Measurements from ENCODE around the gene BPIFB1. TPM values are rescaled to one million over a fixed set of nuclear protein-coding genes. Genes with fewer than 3 reads are reported as not detected.

The BPIFB1 gene
- total RNA-seq, 1 donor from 2014 or later: not detected

- Mint-ChIP-seq H3K27ac (no peak overlapping the region), H3K27me3 (ENCODE audit: insufficient read depth) (peaks cover 9% of the 10 kb centered on the region), H3K36me3 (ENCODE audit: low read depth) (no peaks in the 10 kb centered on the region), H3K9me3 (no peaks in the 10 kb centered on the region), H3K4me1 (ENCODE audit: low read depth) (no peaks in the 10 kb centered on the region), H3K4me3 (no peak overlapping the region)
- DNase-seq (ENCODE audit: low spot score): no peak
- intact Hi-C loops (cut with micrococcal nuclease): no loop called here
These were observed 8.4 kb downstream of the BPIFB1 start for GRCh38 chr20:33291416-33291815.

GRCh38 chr20:33291830-33292355 lies 8.9 kb downstream of the BPIFB1 start:
- intact Hi-C loops (cut with micrococcal nuclease): loop anchor here (1.0 kb wide), 2 partner anchors 390 to 502 kb away; no protein-coding TSS in a partner anchor
- H3K4me3 Mint-ChIP-seq: no peak overlapping the region

DNA sequence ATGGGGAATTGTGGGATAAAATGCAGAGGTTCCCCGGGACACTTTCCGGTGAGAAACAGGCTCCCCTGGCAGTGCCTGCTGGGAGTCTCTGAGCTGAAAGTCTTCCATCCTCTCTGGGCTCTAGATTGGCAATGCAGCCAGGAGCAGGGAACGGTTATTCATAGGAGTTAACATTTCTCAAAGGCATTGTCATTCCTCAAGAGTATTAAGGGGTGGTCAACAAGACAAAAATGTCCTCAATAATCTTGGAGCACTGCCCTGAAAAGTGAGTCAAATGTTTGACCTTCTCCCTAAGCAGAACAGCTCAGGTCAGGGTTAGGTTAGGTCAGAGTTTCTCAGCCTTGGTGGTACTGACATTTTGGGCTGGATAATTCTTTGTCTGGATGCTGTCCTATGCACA lies 13.2 kb downstream of the BPIFB1 start:
- intact Hi-C loops (cut with micrococcal nuclease): no loop called here
- Mint-ChIP-seq H3K4me3 (no peak overlapping the region), H3K4me1 (ENCODE audit: low read depth) (peaks cover 3% of the 10 kb centered on the region), H3K36me3 (ENCODE audit: low read depth) (no peaks in the 10 kb centered on the region), H3K27ac (no peak overlapping the region), H3K9me3 (no peaks in the 10 kb centered on the region), H3K27me3 (ENCODE audit: insufficient read depth) (peaks cover 15% of the 10 kb centered on the region)
- no peak for DNase-seq (ENCODE audit: low spot score)

More at GRCh38 chr20:33291830-33292355, 8.9 kb downstream of the BPIFB1 start:
- no peak overlapping the region for H3K27ac Mint-ChIP-seq
- DNase-seq (ENCODE audit: low spot score): peak; percentile 42
- no peaks in the 10 kb centered on the region for H3K36me3 Mint-ChIP-seq (ENCODE audit: low read depth)
- no peaks in the 10 kb centered on the region for H3K9me3 Mint-ChIP-seq
- no peaks in the 10 kb centered on the region for H3K4me1 Mint-ChIP-seq (ENCODE audit: low read depth)
- H3K27me3 Mint-ChIP-seq (ENCODE audit: insufficient read depth): peaks cover 9% of the 10 kb centered on the region

DNA sequence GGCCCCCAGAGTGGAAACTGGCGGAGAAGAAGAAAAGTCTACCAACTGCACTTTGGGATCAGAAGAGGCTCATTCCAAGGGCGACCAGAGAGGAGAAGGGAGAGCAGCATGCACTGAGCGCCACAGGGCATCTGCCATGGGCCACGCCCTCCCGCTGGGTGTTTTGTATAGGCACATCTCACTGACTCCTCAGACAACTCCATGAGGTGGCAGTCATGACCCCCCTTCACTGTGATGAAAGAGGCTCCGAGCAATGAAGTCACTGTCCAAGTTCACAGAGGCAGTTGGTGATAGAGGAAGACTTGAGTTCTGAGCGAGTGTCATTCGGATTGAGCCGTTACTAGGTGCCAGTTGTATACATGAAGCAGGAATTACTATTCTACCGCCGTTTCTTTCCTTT lies 15.4 kb downstream of the BPIFB1 start:
- peaks cover 3% of the 10 kb centered on the region for H3K4me1 Mint-ChIP-seq (ENCODE audit: low read depth)
- no peaks in the 10 kb centered on the region for H3K9me3 Mint-ChIP-seq
- H3K36me3 Mint-ChIP-seq (ENCODE audit: low read depth): no peaks in the 10 kb centered on the region
- H3K27me3 Mint-ChIP-seq (ENCODE audit: insufficient read depth): peaks cover 9% of the 10 kb centered on the region
- no peak overlapping the region for H3K4me3 Mint-ChIP-seq
- intact Hi-C loops (cut with micrococcal nuclease): loop anchor here (2.0 kb wide), 1 partner anchor 508 kb away; no protein-coding TSS in a partner anchor
- DNase-seq (ENCODE audit: low spot score): no peak
- H3K27ac Mint-ChIP-seq: no peak overlapping the region

GRCh38 chr20:33299111-33299603 lies 16.1 kb downstream of the BPIFB1 start:
- intact Hi-C loops (cut with micrococcal nuclease): loop anchor here (2.0 kb wide), 1 partner anchor 508 kb away; no protein-coding TSS in a partner anchor
- no peak overlapping the region for H3K4me3 Mint-ChIP-seq
- peak; percentile 48 for DNase-seq (ENCODE audit: low spot score)
- H3K27me3 Mint-ChIP-seq (ENCODE audit: insufficient read depth): peaks cover 9% of the 10 kb centered on the region
- peaks cover 3% of the 10 kb centered on the region for H3K4me1 Mint-ChIP-seq (ENCODE audit: low read depth)
- no peaks in the 10 kb centered on the region for H3K9me3 Mint-ChIP-seq
- no peak overlapping the region for H3K27ac Mint-ChIP-seq
- no peaks in the 10 kb centered on the region for H3K36me3 Mint-ChIP-seq (ENCODE audit: low read depth)

DNA sequence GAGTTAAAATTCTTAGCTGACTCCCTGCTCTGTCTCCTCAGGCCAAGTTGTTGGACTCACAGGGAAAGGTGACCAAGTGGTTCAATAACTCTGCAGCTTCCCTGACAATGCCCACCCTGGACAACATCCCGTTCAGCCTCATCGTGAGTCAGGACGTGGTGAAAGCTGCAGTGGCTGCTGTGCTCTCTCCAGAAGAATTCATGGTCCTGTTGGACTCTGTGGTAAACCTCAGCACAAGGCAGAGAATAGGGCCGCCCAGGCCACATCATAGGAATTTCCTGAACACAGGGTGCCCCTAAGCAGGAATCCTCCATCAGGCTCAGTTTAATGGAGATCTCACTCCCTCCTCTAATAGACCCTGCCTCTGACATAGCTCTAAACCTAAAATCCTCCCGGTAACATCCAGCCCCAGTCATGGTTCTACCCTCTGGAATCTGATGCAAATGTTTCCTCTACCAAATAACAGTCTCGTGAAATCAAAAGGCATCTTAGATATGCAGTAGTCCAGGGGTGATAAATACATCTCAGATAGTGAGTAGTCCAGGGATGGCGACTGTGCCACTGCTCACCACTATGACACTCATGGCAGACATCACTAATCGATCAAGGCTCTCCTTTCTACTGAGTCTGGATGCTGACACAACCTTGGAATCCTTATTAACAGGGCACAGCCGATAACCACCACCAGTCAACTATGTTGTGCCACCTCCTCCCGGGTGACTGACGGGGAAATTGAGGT lies 18.3 kb downstream of the BPIFB1 start:
- Mint-ChIP-seq H3K4me3 (no peak overlapping the region), H3K36me3 (ENCODE audit: low read depth) (no peaks in the 10 kb centered on the region), H3K4me1 (ENCODE audit: low read depth) (peaks cover 3% of the 10 kb centered on the region), H3K9me3 (no peaks in the 10 kb centered on the region), H3K27me3 (ENCODE audit: insufficient read depth) (peaks cover 9% of the 10 kb centered on the region), H3K27ac (no peak overlapping the region)
- no peak for DNase-seq (ENCODE audit: low spot score)
- intact Hi-C loops (cut with micrococcal nuclease): no loop called here

GRCh38 chr20:33303595-33303994 lies 20.6 kb downstream of the BPIFB1 start:
- Mint-ChIP-seq H3K9me3 (no peaks in the 10 kb centered on the region), H3K4me1 (ENCODE audit: low read depth) (peaks cover under 1% of the 10 kb centered on the region), H3K27me3 (ENCODE audit: insufficient read depth) (peaks cover 2% of the 10 kb centered on the region), H3K4me3 (no peak overlapping the region), H3K36me3 (ENCODE audit: low read depth) (no peaks in the 10 kb centered on the region), H3K27ac (no peak overlapping the region)
- no peak for DNase-seq (ENCODE audit: low spot score)
- intact Hi-C loops (cut with micrococcal nuclease): no loop called here

DNA sequence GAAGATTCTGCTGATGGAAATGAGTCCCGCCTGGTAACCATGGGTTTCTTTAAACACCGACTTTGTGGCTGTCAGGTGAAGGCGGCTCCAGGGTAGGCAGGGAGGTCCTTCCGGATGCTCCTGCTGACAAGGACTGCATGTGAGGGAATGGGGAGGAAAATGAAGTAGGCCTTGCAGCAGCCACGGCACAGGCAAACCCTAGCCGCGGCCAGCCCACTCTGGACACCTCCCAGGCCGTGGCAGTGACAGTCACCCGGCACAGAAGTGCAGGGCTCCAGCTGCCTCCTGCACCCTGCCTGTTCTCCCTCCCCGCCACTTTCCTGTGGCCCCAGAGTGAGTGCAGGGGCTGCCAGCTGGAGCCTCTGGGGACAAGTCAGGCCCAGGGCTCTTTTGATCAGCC lies 21.0 kb downstream of the BPIFB1 start:
- Mint-ChIP-seq H3K36me3 (ENCODE audit: low read depth) (no peaks in the 10 kb centered on the region), H3K4me1 (ENCODE audit: low read depth) (no peaks in the 10 kb centered on the region), H3K27ac (no peak overlapping the region), H3K4me3 (no peak overlapping the region), H3K9me3 (no peaks in the 10 kb centered on the region), H3K27me3 (ENCODE audit: insufficient read depth) (no peaks in the 10 kb centered on the region)
- intact Hi-C loops (cut with micrococcal nuclease): no loop called here
- no peak for DNase-seq (ENCODE audit: low spot score)

DNA sequence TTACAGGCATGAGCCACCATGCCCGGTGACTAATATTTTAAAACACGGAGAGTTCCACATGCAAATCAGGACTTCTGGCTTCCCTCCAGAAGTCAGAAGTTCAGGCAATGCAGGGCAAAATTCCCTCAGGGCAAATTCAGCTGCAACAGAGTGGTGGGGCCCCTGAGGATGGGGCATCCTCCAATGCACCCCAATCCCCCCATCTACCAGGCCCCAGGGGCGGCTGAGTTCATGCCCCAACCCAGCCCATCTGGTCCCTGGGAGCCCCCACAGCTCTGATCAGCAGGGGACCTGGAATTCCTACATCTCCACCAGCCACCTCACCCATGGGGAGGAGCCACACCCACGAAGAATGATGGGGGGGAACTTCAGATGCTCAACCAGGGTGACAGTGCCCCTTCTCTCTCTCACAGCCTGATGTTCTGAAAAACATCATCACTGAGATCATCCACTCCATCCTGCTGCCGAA lies 22.6 kb downstream of the BPIFB1 start:
- no peak for DNase-seq (ENCODE audit: low spot score)
- Mint-ChIP-seq H3K27ac (no peak overlapping the region), H3K4me1 (ENCODE audit: low read depth) (no peaks in the 10 kb centered on the region), H3K9me3 (no peaks in the 10 kb centered on the region), H3K36me3 (ENCODE audit: low read depth) (no peaks in the 10 kb centered on the region), H3K4me3 (no peak overlapping the region), H3K27me3 (ENCODE audit: insufficient read depth) (no peaks in the 10 kb centered on the region)
- intact Hi-C loops (cut with micrococcal nuclease): no loop called here

DNA sequence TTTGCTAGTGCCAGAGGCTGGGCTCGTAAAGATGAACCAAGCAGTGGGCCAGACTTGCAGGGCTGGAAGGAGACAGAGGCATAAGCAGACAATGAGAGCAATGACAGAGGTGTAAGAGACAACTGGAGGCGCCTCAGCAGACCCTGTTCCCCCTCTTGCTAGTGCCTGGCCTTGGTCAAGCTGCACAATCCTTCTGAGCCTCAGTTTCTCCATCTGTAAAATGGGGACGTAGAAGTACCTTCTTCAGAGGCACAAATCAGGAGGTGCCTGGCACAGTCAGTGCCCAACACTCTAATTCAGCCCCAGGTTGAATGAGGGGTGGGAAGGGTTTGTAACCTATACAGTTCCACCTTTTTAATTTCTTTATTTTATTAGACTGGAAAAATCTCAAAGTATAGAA lies 23.2 kb downstream of the BPIFB1 start:
- no peaks in the 10 kb centered on the region for H3K27me3 Mint-ChIP-seq (ENCODE audit: insufficient read depth)
- no peak overlapping the region for H3K27ac Mint-ChIP-seq
- no peak overlapping the region for H3K4me3 Mint-ChIP-seq
- no peak for DNase-seq (ENCODE audit: low spot score)
- H3K9me3 Mint-ChIP-seq: no peaks in the 10 kb centered on the region
- intact Hi-C loops (cut with micrococcal nuclease): no loop called here
- H3K36me3 Mint-ChIP-seq (ENCODE audit: low read depth): no peaks in the 10 kb centered on the region
- no peaks in the 10 kb centered on the region for H3K4me1 Mint-ChIP-seq (ENCODE audit: low read depth)

DNA sequence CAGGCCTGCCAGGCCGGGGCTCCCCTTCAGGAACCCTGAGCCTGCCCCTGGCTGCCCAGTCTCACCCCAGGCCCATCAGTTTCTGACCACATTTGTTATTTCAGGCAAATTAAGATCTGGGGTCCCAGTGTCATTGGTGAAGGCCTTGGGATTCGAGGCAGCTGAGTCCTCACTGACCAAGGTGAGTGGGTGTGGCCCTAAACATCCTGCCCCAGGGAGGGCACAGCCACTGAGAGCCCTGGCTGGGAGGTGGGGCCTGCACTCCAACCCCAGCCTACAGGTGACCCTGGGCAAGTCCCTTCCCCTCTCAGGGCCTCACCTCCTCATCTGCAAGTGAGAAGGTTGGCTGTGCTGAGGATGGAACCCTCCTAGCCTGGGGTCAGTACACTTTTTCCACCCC lies 23.8 kb downstream of the BPIFB1 start:
- H3K36me3 Mint-ChIP-seq (ENCODE audit: low read depth): no peaks in the 10 kb centered on the region
- intact Hi-C loops (cut with micrococcal nuclease): no loop called here
- H3K9me3 Mint-ChIP-seq: no peaks in the 10 kb centered on the region
- no peak for DNase-seq (ENCODE audit: low spot score)
- no peaks in the 10 kb centered on the region for H3K4me1 Mint-ChIP-seq (ENCODE audit: low read depth)
- no peak overlapping the region for H3K27ac Mint-ChIP-seq
- H3K27me3 Mint-ChIP-seq (ENCODE audit: insufficient read depth): no peaks in the 10 kb centered on the region
- no peak overlapping the region for H3K4me3 Mint-ChIP-seq

DNA sequence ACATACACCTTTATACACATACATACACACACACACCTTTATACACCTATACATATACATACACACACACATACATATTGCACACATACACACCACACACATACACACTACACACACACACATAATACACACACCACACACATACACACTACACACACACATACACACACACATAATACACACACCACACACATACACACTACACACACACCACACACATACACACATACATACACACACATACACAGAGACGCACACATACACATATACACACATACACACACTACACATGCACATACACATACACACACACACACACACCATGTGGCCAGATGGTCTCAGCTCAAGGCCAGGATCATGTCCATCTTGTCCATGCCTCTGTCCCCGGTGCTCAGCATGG lies 25.7 kb downstream of the BPIFB1 start:
- Mint-ChIP-seq H3K27ac (no peak overlapping the region), H3K9me3 (no peaks in the 10 kb centered on the region), H3K4me3 (no peak overlapping the region), H3K27me3 (ENCODE audit: insufficient read depth) (no peaks in the 10 kb centered on the region), H3K4me1 (ENCODE audit: low read depth) (no peaks in the 10 kb centered on the region), H3K36me3 (ENCODE audit: low read depth) (no peaks in the 10 kb centered on the region)
- no peak for DNase-seq (ENCODE audit: low spot score)
- intact Hi-C loops (cut with micrococcal nuclease): no loop called here

DNA sequence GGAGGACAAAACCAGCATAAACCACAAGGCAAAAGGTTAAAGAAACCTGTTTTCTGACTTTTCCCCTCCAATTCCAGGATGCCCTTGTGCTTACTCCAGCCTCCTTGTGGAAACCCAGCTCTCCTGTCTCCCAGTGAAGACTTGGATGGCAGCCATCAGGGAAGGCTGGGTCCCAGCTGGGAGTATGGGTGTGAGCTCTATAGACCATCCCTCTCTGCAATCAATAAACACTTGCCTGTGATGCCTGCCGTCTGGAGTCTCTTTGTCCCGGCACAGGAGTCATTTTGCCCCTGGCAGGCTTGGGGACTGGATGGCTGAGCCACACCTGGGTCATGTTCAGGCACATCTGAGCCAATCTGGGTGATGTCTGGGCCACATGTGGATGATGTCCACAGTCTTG lies 26.6 kb downstream of the BPIFB1 start:
- no peaks in the 10 kb centered on the region for H3K36me3 Mint-ChIP-seq (ENCODE audit: low read depth)
- H3K27me3 Mint-ChIP-seq (ENCODE audit: insufficient read depth): no peaks in the 10 kb centered on the region
- no peak overlapping the region for H3K4me3 Mint-ChIP-seq
- no peaks in the 10 kb centered on the region for H3K4me1 Mint-ChIP-seq (ENCODE audit: low read depth)
- intact Hi-C loops (cut with micrococcal nuclease): no loop called here
- no peaks in the 10 kb centered on the region for H3K9me3 Mint-ChIP-seq
- no peak for DNase-seq (ENCODE audit: low spot score)
- H3K27ac Mint-ChIP-seq: no peak overlapping the region

Data from activated T-helper 1 cell treated with anti-CD3 and anti-CD28 coated beads, Interleukin-12 subunit alpha, Interleukin-12 subunit beta, Interleukin-2, Interleukin-4 antibody, amounts not matched to agents 30 ng/mL and 10 ng/mL and 1 ng/mL, durations not matched to agents 14 hours and 24 hours and 36 hours (primary cell).